Mesendoderm (in vitro differentiated cells): Measurements from ENCODE around the gene TTLL1.

Experiments
- DNase-seq: peaks from one replicate; pipeline ENCODE4 v3.0.0; 2013
- H2AK5ac ChIP-seq: 2 replicates; pipeline ENCODE4 v1.6.1; 2013; ENCODE audit warnings: low read length, inconsistent platforms
- H2BK120ac ChIP-seq: 2 replicates; pipeline ENCODE4 v1.6.1; 2013; ENCODE audit warnings: low read depth, mild to moderate bottlenecking, low read length, moderate library complexity, mixed read lengths
- H2BK15ac ChIP-seq: replicated peaks from 2 replicates; pipeline ENCODE4 v1.6.1; 2013; ENCODE audit warnings: low read depth, mild to moderate bottlenecking, moderate library complexity
- H2BK5ac ChIP-seq: 2 replicates; pipeline ENCODE4 v1.6.1; 2013; ENCODE audit warnings: low read length, inconsistent platforms
- H3K18ac ChIP-seq: 2 replicates; pipeline ENCODE4 v1.6.1; 2013; ENCODE audit warnings: mild to moderate bottlenecking, low read length, mixed read lengths
- H3K23ac ChIP-seq: one replicate; pipeline ENCODE4 v1.6.1; 2013; ENCODE audit warnings: low read length
- H3K27ac ChIP-seq: 2 replicates; pipeline ENCODE4 v1.5.1; 2013; ENCODE audit warnings: low read depth, mild to moderate bottlenecking, inconsistent platforms, low read length, moderate library complexity
- H3K27me3 ChIP-seq: 2 replicates; pipeline ENCODE4 v1.6.1; 2013; ENCODE audit warnings: low read length, control low read depth, mild to moderate bottlenecking, inconsistent platforms; ENCODE audit not compliant: insufficient read depth, poor library complexity
- H3K36me3 ChIP-seq: 2 replicates; pipeline ENCODE4 v1.6.1; 2013; ENCODE audit warnings: low read length, inconsistent platforms; ENCODE audit not compliant: control insufficient read depth, insufficient read depth
- H3K4ac ChIP-seq: one replicate; pipeline ENCODE4 v1.6.1; 2013; ENCODE audit warnings: low read depth, mild to moderate bottlenecking, low read length, moderate library complexity
- H3K4me1 ChIP-seq: 2 replicates; pipeline ENCODE4 v1.6.1; 2013; ENCODE audit warnings: low read depth, low read length, inconsistent platforms; ENCODE audit not compliant: control insufficient read depth
- H3K4me2 ChIP-seq: 2 replicates; pipeline ENCODE4 v1.6.1; 2013; ENCODE audit warnings: low read length
- H3K4me3 ChIP-seq: 2 replicates; pipeline ENCODE4 v1.5.1; 2013; ENCODE audit warnings: mild to moderate bottlenecking, low read length
- H3K56ac ChIP-seq: one replicate; pipeline ENCODE4 v1.6.1; 2013; ENCODE audit warnings: low read length
- H3K79me1 ChIP-seq: 2 replicates; pipeline ENCODE4 v1.6.1; 2013; ENCODE audit warnings: low read length, inconsistent platforms
- H3K79me2 ChIP-seq: 2 replicates; pipeline ENCODE4 v1.6.1; 2013; ENCODE audit warnings: mild to moderate bottlenecking, low read length; ENCODE audit not compliant: control insufficient read depth, insufficient read depth
- H3K9ac ChIP-seq: 2 replicates; pipeline ENCODE4 v1.6.1; 2013; ENCODE audit warnings: low read length, inconsistent platforms
- H4K5ac ChIP-seq: one replicate; pipeline ENCODE4 v1.6.1; 2013; ENCODE audit warnings: low read length
- H4K8ac ChIP-seq: one replicate; pipeline ENCODE4 v1.6.1; 2013; ENCODE audit warnings: low read depth, mild to moderate bottlenecking, control low read depth, low read length, moderate library complexity
- WGBS: extraction: QIAGEN DNeasy Blood & Tissue Kit; methylation state at CpG from one replicate; pipeline ENCODE4 v1.1.7; 2013; ENCODE audit warnings: low lambda C conversion rate, missing lambda C conversion rate; ENCODE audit not compliant: insufficient coverage; ENCODE audit errors: extremely low coverage; 5-methylcytosine and 5-hydroxymethylcytosine counted together

Gene TTLL1

GRCh38 chr22:43050995-43051394 is 38.2 kb downstream of the TTLL1 start:
- H2BK5ac ChIP-seq: no peak overlapping the region
- no peak overlapping the region for H2BK15ac ChIP-seq
- no peak overlapping the region for H3K9ac ChIP-seq
- H3K4me3 ChIP-seq: no peak overlapping the region
- H3K79me1 ChIP-seq: no peaks in the 10 kb centered on the region
- H3K36me3 ChIP-seq: no peaks in the 10 kb centered on the region
- no peaks in the 10 kb centered on the region for H3K27me3 ChIP-seq
- H3K79me2 ChIP-seq: no peaks in the 10 kb centered on the region
- H3K4me1 ChIP-seq: no peaks in the 10 kb centered on the region
- peak overlapping the region; percentile 57 for H3K56ac ChIP-seq
- no peak overlapping the region for H3K23ac ChIP-seq
- H3K27ac ChIP-seq: no peak overlapping the region
- H4K8ac ChIP-seq: no peak overlapping the region
- no peak overlapping the region for H4K5ac ChIP-seq
- H3K18ac ChIP-seq: no peak overlapping the region
- no peak overlapping the region for H3K4me2 ChIP-seq
- DNase-seq: peak; percentile 87
- no peak overlapping the region for H3K4ac ChIP-seq
- no peak overlapping the region for H2AK5ac ChIP-seq
- H2BK120ac ChIP-seq: no peak overlapping the region
- WGBS: no CpG with 5 or more reads among the region's 10 CpGs

- Histone ChIP-seq H3K79me1 (no peaks in the 10 kb centered on the region), H2BK5ac (no peak overlapping the region), H3K23ac (no peak overlapping the region), H3K4me1 (no peaks in the 10 kb centered on the region), H3K56ac (no peak overlapping the region), H2BK15ac (no peak overlapping the region), H3K27me3 (no peaks in the 10 kb centered on the region), H3K36me3 (no peaks in the 10 kb centered on the region), H3K4me2 (no peak overlapping the region), H3K18ac (no peak overlapping the region), H4K5ac (no peak overlapping the region), H3K79me2 (no peaks in the 10 kb centered on the region), H3K9ac (no peak overlapping the region), H3K4me3 (no peak overlapping the region), H3K4ac (no peak overlapping the region), H2AK5ac (no peak overlapping the region), H2BK120ac (no peak overlapping the region), H3K27ac (no peak overlapping the region), H4K8ac (no peak overlapping the region)
- no CpG with 5 or more reads among the region's 7 CpGs for WGBS
- DNase-seq: no peak
Measured at GRCh38 chr22:43047605-43048004, 41.6 kb downstream of the TTLL1 start.

- Histone ChIP-seq H3K4me2 (no peak overlapping the region), H3K56ac (no peak overlapping the region), H4K8ac (no peak overlapping the region), H3K4me1 (no peaks in the 10 kb centered on the region), H3K23ac (no peak overlapping the region), H3K79me2 (no peaks in the 10 kb centered on the region), H3K9ac (no peak overlapping the region), H3K18ac (no peak overlapping the region), H3K4ac (no peak overlapping the region), H4K5ac (no peak overlapping the region), H2BK120ac (no peak overlapping the region), H3K27me3 (no peaks in the 10 kb centered on the region), H3K4me3 (no peak overlapping the region), H3K79me1 (no peaks in the 10 kb centered on the region), H3K36me3 (no peaks in the 10 kb centered on the region), H2BK5ac (no peak overlapping the region), H2AK5ac (no peak overlapping the region), H2BK15ac (no peak overlapping the region), H3K27ac (no peak overlapping the region)
- no peak for DNase-seq
- WGBS: no CpG with 5 or more reads among the region's 10 CpGs
Measured at GRCh38 chr22:43044290-43044712, 44.9 kb downstream of the TTLL1 start.

- no peak overlapping the region for H4K5ac ChIP-seq
- no CpG with 5 or more reads among the region's 20 CpGs for WGBS
- no peak overlapping the region for H3K56ac ChIP-seq
- H2BK120ac ChIP-seq: no peak overlapping the region
- no peak overlapping the region for H2BK15ac ChIP-seq
- H2AK5ac ChIP-seq: no peak overlapping the region
- H3K9ac ChIP-seq: no peak overlapping the region
- DNase-seq: no peak
- H2BK5ac ChIP-seq: no peak overlapping the region
- no peak overlapping the region for H3K4me3 ChIP-seq
- H3K36me3 ChIP-seq: no peaks in the 10 kb centered on the region
- no peaks in the 10 kb centered on the region for H3K79me2 ChIP-seq
- H3K23ac ChIP-seq: no peak overlapping the region
- no peaks in the 10 kb centered on the region for H3K27me3 ChIP-seq
- H3K27ac ChIP-seq: no peak overlapping the region
- no peak overlapping the region for H3K4me2 ChIP-seq
- no peaks in the 10 kb centered on the region for H3K4me1 ChIP-seq
- no peaks in the 10 kb centered on the region for H3K79me1 ChIP-seq
- no peak overlapping the region for H3K18ac ChIP-seq
- H3K4ac ChIP-seq: no peak overlapping the region
- H4K8ac ChIP-seq: no peak overlapping the region
Measured at GRCh38 chr22:43042101-43042780, 47.0 kb downstream of the TTLL1 start.

GRCh38 chr22:43039800-43040199 is 49.4 kb downstream of the TTLL1 start:
- no peak overlapping the region for H3K4me2 ChIP-seq

GRCh38 chr22:43038325-43038724 is 50.9 kb downstream of the TTLL1 start:
- no peaks in the 10 kb centered on the region for H3K36me3 ChIP-seq
- no peaks in the 10 kb centered on the region for H3K79me1 ChIP-seq
- H3K4ac ChIP-seq: no peak overlapping the region
- H3K27ac ChIP-seq: no peak overlapping the region
- H3K4me3 ChIP-seq: no peak overlapping the region
- H3K27me3 ChIP-seq: no peaks in the 10 kb centered on the region
- no peak for DNase-seq
- no peaks in the 10 kb centered on the region for H3K4me1 ChIP-seq
- no peak overlapping the region for H4K5ac ChIP-seq
- no peak overlapping the region for H3K56ac ChIP-seq
- H2AK5ac ChIP-seq: no peak overlapping the region
- no CpG with 5 or more reads among the region's 15 CpGs for WGBS
- no peak overlapping the region for H3K9ac ChIP-seq
- no peak overlapping the region for H3K4me2 ChIP-seq
- no peak overlapping the region for H2BK120ac ChIP-seq
- H2BK15ac ChIP-seq: no peak overlapping the region
- H4K8ac ChIP-seq: no peak overlapping the region
- no peak overlapping the region for H3K23ac ChIP-seq
- H3K18ac ChIP-seq: no peak overlapping the region
- no peak overlapping the region for H2BK5ac ChIP-seq
- H3K79me2 ChIP-seq: no peaks in the 10 kb centered on the region

More at GRCh38 chr22:43039800-43040199, 49.4 kb downstream of the TTLL1 start:
- peak; percentile 47 for DNase-seq
- Histone ChIP-seq H3K4me1 (no peaks in the 10 kb centered on the region), H3K27me3 (no peaks in the 10 kb centered on the region), H3K79me2 (no peaks in the 10 kb centered on the region), H2BK120ac (no peak overlapping the region), H3K27ac (no peak overlapping the region), H3K36me3 (no peaks in the 10 kb centered on the region), H3K18ac (no peak overlapping the region), H3K9ac (no peak overlapping the region), H4K8ac (no peak overlapping the region), H3K79me1 (no peaks in the 10 kb centered on the region), H4K5ac (no peak overlapping the region), H3K4me3 (no peak overlapping the region), H2BK5ac (no peak overlapping the region), H2BK15ac (no peak overlapping the region), H2AK5ac (no peak overlapping the region), H3K4ac (no peak overlapping the region), H3K23ac (no peak overlapping the region), H3K56ac (no peak overlapping the region)
- WGBS: no CpG with 5 or more reads among the region's 13 CpGs
